Lung (tissue), 12 donors: Measurements from ENCODE around the gene CSNK2A1. TPM values are rescaled to one million over a fixed set of nuclear protein-coding genes. Genes with fewer than 3 reads are reported as not detected.
A peak's percentile ranks its signal among the peaks of the same experiment; 100 is the strongest.
"Not testable (repeated sequence)": the region's sequence is repeated elsewhere in the genome, so short reads cannot be mapped to it uniquely, and the experiment has no call there.

Experiments
- ATAC-seq: fragments of 200-7000 bp; cut with Tn5 transposase; one replicate; pipeline ENCODE4 v1.9.1; 2020; ENCODE audit warnings: moderate number of reproducible peaks; ENCODE audit not compliant: insufficient read depth, low FRiP score
- DNase-seq, 3 donors: peaks; one replicate each; pipeline ENCODE4 v3.0.0-alpha.2; 2013 to 2017
- H3K27ac ChIP-seq, 2 donors: one replicate each; pipeline ENCODE4 v1.5.1; 2013; ENCODE audit warnings: mild to moderate bottlenecking in 2 of 2, moderate library complexity in 2 of 2, control low read depth in 1 of 2, inconsistent platforms in 1 of 2, low read depth in 1 of 2, low read length in 1 of 2
- H3K27me3 ChIP-seq, 3 donors: one replicate each; pipeline ENCODE4 v1.5.1; 2013; ENCODE audit warnings: low read length in 2 of 3; ENCODE audit not compliant: control insufficient read depth in 3 of 3, insufficient read depth in 3 of 3
- H3K36me3 ChIP-seq, 4 donors: one replicate each; pipeline ENCODE4 v1.5.1; 2013; ENCODE audit warnings: low read length in 4 of 4, mild to moderate bottlenecking in 1 of 4, moderate library complexity in 1 of 4; ENCODE audit not compliant: control insufficient read depth in 4 of 4, insufficient read depth in 4 of 4
- H3K4me1 ChIP-seq, 5 donors: one replicate each; pipeline ENCODE4 v1.5.1; 2013; ENCODE audit warnings: low read length in 5 of 5, mild to moderate bottlenecking in 2 of 5, moderate library complexity in 1 of 5; ENCODE audit not compliant: control insufficient read depth in 5 of 5, insufficient read depth in 5 of 5
- H3K4me3 ChIP-seq: one replicate; pipeline ENCODE4 v1.5.1; 2013; ENCODE audit warnings: mild to moderate bottlenecking, control low read depth, moderate library complexity
- H3K9ac ChIP-seq, 2 donors: one replicate each; pipeline ENCODE4 v1.5.1; 2013; ENCODE audit warnings: low read length in 2 of 2, control low read depth in 1 of 2; ENCODE audit not compliant: insufficient read depth in 1 of 2
- H3K9me3 ChIP-seq, 4 donors: one replicate each; pipeline ENCODE4 v1.5.1; 2013; ENCODE audit warnings: low read length in 3 of 4, mild to moderate bottlenecking in 1 of 4, moderate library complexity in 1 of 4; ENCODE audit not compliant: control insufficient read depth in 4 of 4, insufficient read depth in 3 of 4
- CTCF ChIP-seq: IDR thresholded peaks from 2 replicates; pipeline ENCODE4 v1.5.1; 2012; ENCODE audit warnings: mild to moderate bottlenecking; ENCODE audit errors: control extremely low read depth, extremely low read depth
- WGBS, 2 donors: extraction: QIAGEN DNeasy Blood & Tissue Kit; methylation state at CpG; one replicate each; pipeline ENCODE4 v1.1.7; 2013; 5-methylcytosine and 5-hydroxymethylcytosine counted together
- polyA plus RNA-seq, 2 donors: library from polyadenylated mRNA; stranded (reverse); fragments of 200-250 nt; gene quantifications; one replicate each; pipeline ENCODE4 v1.2.1, GENCODE V29; 2013
- total RNA-seq, 2 donors: library from RNA; depleted of rRNA in 1 of 2; stranded (reverse); fragments of >200 nt in 1 of 2; gene quantifications; one replicate each; pipeline ENCODE4 v1.2.1, GENCODE V29; 2014 to 2021
- donor health status: control.
- donor health status: control.
- donor health status: Bipolar disorder and iron deficiency.
- donor health status: healthy.
- donor health status: DM: yes; HTN: yes; CAD: no.

Gene CSNK2A1
- total and polyA plus RNA-seq, 4 donors, result 20.5 to 186 (median 60.7) TPM

GRCh38 chr20:478010-478948 is 65.3 kb downstream of the CSNK2A1 start:
- Histone ChIP-seq H3K27me3 (no peaks in the 10 kb centered on the region), H3K9ac (no peak overlapping the region), H3K27ac (no peak overlapping the region), H3K4me3 (no peak overlapping the region), H3K4me1 (peaks cover 0 to 2% (median 0%) of the 10 kb centered on the region in 5 donors), H3K36me3 (peaks cover 9 to 32% (median 20%) of the 10 kb centered on the region in 4 donors), H3K9me3 (no peaks in the 10 kb centered on the region)
- no peak for TF ChIP-seq CTCF
- DNase-seq (peak in 1 of 3 donors; percentile 41), ATAC-seq (no peak)
- WGBS, 2 donors, result 86 to 92% methylated on average over 8 of the region's 8 CpGs

- ATAC-seq, H3K4me1 ChIP-seq, H3K27ac ChIP-seq, H3K9me3 ChIP-seq, H3K4me3 ChIP-seq, DNase-seq, H3K9ac ChIP-seq, H3K27me3 ChIP-seq: not testable (repeated sequence)
- peaks cover 7 to 20% (median 9%) of the 10 kb centered on the region in 4 donors for H3K36me3 ChIP-seq
- WGBS, 2 donors, result 93 to 96% methylated on average over 6 of the region's 6 CpGs
These were observed 66.9 kb downstream of the CSNK2A1 start for GRCh38 chr20:476561-477249.

GRCh38 chr20:475463-476357 is 67.9 kb downstream of the CSNK2A1 start:
- TF ChIP-seq CTCF, result no peak
- WGBS, 2 donors, result 88 to 91% methylated on average over 6 of the region's 6 CpGs
- Histone ChIP-seq H3K27ac (no peak overlapping the region), H3K4me3 (no peak overlapping the region), H3K4me1 (peaks cover 0 to 2% (median 0%) of the 10 kb centered on the region in 5 donors), H3K9ac (no peak overlapping the region), H3K27me3 (no peaks in the 10 kb centered on the region), H3K9me3 (peaks cover 0 to 2% (median 0%) of the 10 kb centered on the region in 4 donors), H3K36me3 (peaks cover 3 to 10% (median 4%) of the 10 kb centered on the region in 4 donors)
- DNase-seq, result no peak
- ATAC-seq, result no peak
